ENCODE results near the gene DCTN2. TPM values are rescaled to one million over a fixed set of nuclear protein-coding genes. Genes with fewer than 3 reads are reported as not detected.
A peak's percentile ranks its signal among the peaks of the same experiment; 100 is the strongest.
"Not testable (repeated sequence)": the region's sequence is repeated elsewhere in the genome, so short reads cannot be mapped to it uniquely, and the experiment has no call there.

DCTN2 gene
- total RNA-seq, 1 donor from 2014 or later: 78.9 TPM

- H3K27ac Mint-ChIP-seq; intact Hi-C loops (cut with micrococcal nuclease); H3K4me1 Mint-ChIP-seq; H3K4me3 Mint-ChIP-seq; H3K9me3 Mint-ChIP-seq; H3K27me3 Mint-ChIP-seq; DNase-seq: not testable (repeated sequence)
- H3K36me3 Mint-ChIP-seq (ENCODE audit: low read depth): peaks cover 74% of the 10 kb centered on the region
Measured at GRCh38 chr12:57502311-57502969, 44.6 kb downstream of the DCTN2 start.

- Mint-ChIP-seq H3K36me3 (ENCODE audit: low read depth) (peaks cover 82% of the 10 kb centered on the region), H3K27me3 (no peaks in the 10 kb centered on the region), H3K4me3 (no peak overlapping the region), H3K9me3 (peaks cover 4% of the 10 kb centered on the region), H3K27ac (no peak overlapping the region), H3K4me1 (peaks cover 8% of the 10 kb centered on the region)
- intact Hi-C loops (cut with micrococcal nuclease): no loop called here
- DNase-seq: no peak
Measured at GRCh38 chr12:57500213-57500612, 46.8 kb downstream of the DCTN2 start.

GRCh38 chr12:57498571-57498970 lies 48.4 kb downstream of the DCTN2 start:
- H3K4me3 Mint-ChIP-seq: no peak overlapping the region
- H3K27ac Mint-ChIP-seq: no peak overlapping the region
- peaks cover 4% of the 10 kb centered on the region for H3K9me3 Mint-ChIP-seq
- no peak for DNase-seq
- no peaks in the 10 kb centered on the region for H3K27me3 Mint-ChIP-seq
- H3K4me1 Mint-ChIP-seq: peaks cover 8% of the 10 kb centered on the region
- intact Hi-C loops (cut with micrococcal nuclease): no loop called here
- peaks cover 77% of the 10 kb centered on the region for H3K36me3 Mint-ChIP-seq (ENCODE audit: low read depth)

GRCh38 chr12:57498132-57498502 lies 48.9 kb downstream of the DCTN2 start:
- H3K9me3 Mint-ChIP-seq: peaks cover 4% of the 10 kb centered on the region
- no peak overlapping the region for H3K27ac Mint-ChIP-seq
- intact Hi-C loops (cut with micrococcal nuclease): no loop called here
- H3K36me3 Mint-ChIP-seq (ENCODE audit: low read depth): peaks cover 72% of the 10 kb centered on the region
- no peaks in the 10 kb centered on the region for H3K27me3 Mint-ChIP-seq
- H3K4me1 Mint-ChIP-seq: peaks cover 8% of the 10 kb centered on the region
- DNase-seq: no peak
- no peak overlapping the region for H3K4me3 Mint-ChIP-seq

- H3K4me3 Mint-ChIP-seq: no peak overlapping the region
- peaks cover 74% of the 10 kb centered on the region for H3K36me3 Mint-ChIP-seq (ENCODE audit: low read depth)
- H3K27me3 Mint-ChIP-seq: no peaks in the 10 kb centered on the region
- no peak for DNase-seq
- H3K27ac Mint-ChIP-seq: peak overlapping the region; percentile 31
- peaks cover 4% of the 10 kb centered on the region for H3K9me3 Mint-ChIP-seq
- intact Hi-C loops (cut with micrococcal nuclease): no loop called here
- peaks cover 13% of the 10 kb centered on the region for H3K4me1 Mint-ChIP-seq
Measured at GRCh38 chr12:57497223-57498131, 49.5 kb downstream of the DCTN2 start.

- Mint-ChIP-seq H3K27ac (peak overlapping the region; percentile 31), H3K36me3 (ENCODE audit: low read depth) (peaks cover 74% of the 10 kb centered on the region), H3K9me3 (peaks cover 4% of the 10 kb centered on the region), H3K4me1 (peaks cover 14% of the 10 kb centered on the region), H3K27me3 (no peaks in the 10 kb centered on the region), H3K4me3 (no peak overlapping the region)
- intact Hi-C loops (cut with micrococcal nuclease): no loop called here
- no peak for DNase-seq
Measured at GRCh38 chr12:57496822-57497221, 50.2 kb downstream of the DCTN2 start.

GRCh38 chr12:57495051-57495701 lies 51.8 kb downstream of the DCTN2 start:
- intact Hi-C loops (cut with micrococcal nuclease); DNase-seq; H3K9me3 Mint-ChIP-seq; H3K27me3 Mint-ChIP-seq; H3K4me3 Mint-ChIP-seq; H3K27ac Mint-ChIP-seq: not testable (repeated sequence)
- peaks cover 18% of the 10 kb centered on the region for H3K4me1 Mint-ChIP-seq
- peaks cover 73% of the 10 kb centered on the region for H3K36me3 Mint-ChIP-seq (ENCODE audit: low read depth)

- no peak for DNase-seq
- H3K4me3 Mint-ChIP-seq: peak overlapping the region; percentile 8
- intact Hi-C loops (cut with micrococcal nuclease): no loop called here
- H3K9me3 Mint-ChIP-seq: no peaks in the 10 kb centered on the region
- peaks cover 67% of the 10 kb centered on the region for H3K36me3 Mint-ChIP-seq (ENCODE audit: low read depth)
- H3K27me3 Mint-ChIP-seq: peaks cover 2% of the 10 kb centered on the region
- peak overlapping the region; percentile 81 for H3K27ac Mint-ChIP-seq
- peaks cover 26% of the 10 kb centered on the region for H3K4me1 Mint-ChIP-seq
Measured at GRCh38 chr12:57491393-57492280, 55.4 kb downstream of the DCTN2 start.

- H3K27ac Mint-ChIP-seq: peak overlapping the region; percentile 29
- no peaks in the 10 kb centered on the region for H3K9me3 Mint-ChIP-seq
Measured at GRCh38 chr12:57490126-57490525, 56.9 kb downstream of the DCTN2 start.

GRCh38 chr12:57489157-57489641 lies 57.8 kb downstream of the DCTN2 start:
- DNase-seq: no peak
- Mint-ChIP-seq H3K9me3 (no peaks in the 10 kb centered on the region), H3K4me1 (peaks cover 26% of the 10 kb centered on the region), H3K27ac (peak overlapping the region; percentile 93), H3K36me3 (ENCODE audit: low read depth) (peaks cover 51% of the 10 kb centered on the region), H3K4me3 (peak overlapping the region; percentile 96), H3K27me3 (peaks cover 2% of the 10 kb centered on the region)
- intact Hi-C loops (cut with micrococcal nuclease): no loop called here

More at GRCh38 chr12:57490126-57490525, 56.9 kb downstream of the DCTN2 start:
- no peak for DNase-seq
- peak overlapping the region; percentile 96 for H3K4me3 Mint-ChIP-seq
- intact Hi-C loops (cut with micrococcal nuclease): no loop called here
- H3K27me3 Mint-ChIP-seq: peaks cover 2% of the 10 kb centered on the region
- peaks cover 26% of the 10 kb centered on the region for H3K4me1 Mint-ChIP-seq
- peaks cover 54% of the 10 kb centered on the region for H3K36me3 Mint-ChIP-seq (ENCODE audit: low read depth)

- intact Hi-C loops (cut with micrococcal nuclease): no loop called here
Measured at GRCh38 chr12:57488402-57489156, 58.4 kb downstream of the DCTN2 start.

GRCh38 chr12:57487597-57488401 lies 59.2 kb downstream of the DCTN2 start, which contains the start of gene MARS1:
TSS of gene MARS1 (plus strand) at chr12:57488068. CDS start at chr12:57488091, 23 bp downstream.
- no peaks in the 10 kb centered on the region for H3K9me3 Mint-ChIP-seq
- DNase-seq: peak; percentile 98
- peaks cover 2% of the 10 kb centered on the region for H3K27me3 Mint-ChIP-seq
- intact Hi-C loops (cut with micrococcal nuclease): loop anchor here (1.0 kb wide), 3 partner anchors 8 to 60 kb away; partner anchors contain the start of genes ARHGAP9, DCTN2 and DDIT3
- H3K4me3 Mint-ChIP-seq: peak within 1 kb of the TSS; percentile 96
- peaks cover 27% of the 10 kb centered on the region for H3K4me1 Mint-ChIP-seq
- peak within 1 kb of the TSS; percentile 93 for H3K27ac Mint-ChIP-seq
- H3K36me3 Mint-ChIP-seq (ENCODE audit: low read depth): peaks cover 46% of the 10 kb centered on the region

More at GRCh38 chr12:57488402-57489156, 58.4 kb downstream of the DCTN2 start:
- no peaks in the 10 kb centered on the region for H3K9me3 Mint-ChIP-seq
- DNase-seq: peak; percentile 68
- peaks cover 2% of the 10 kb centered on the region for H3K27me3 Mint-ChIP-seq
- H3K4me3 Mint-ChIP-seq: peak overlapping the region; percentile 96
- H3K27ac Mint-ChIP-seq: peak overlapping the region; percentile 93
- H3K36me3 Mint-ChIP-seq (ENCODE audit: low read depth): peaks cover 48% of the 10 kb centered on the region
- H3K4me1 Mint-ChIP-seq: peaks cover 26% of the 10 kb centered on the region
